Mucosa of gallbladder (tissue), 1 donor: ENCODE results near the gene PLCH2. TPM values are rescaled to one million over a fixed set of nuclear protein-coding genes. Genes with fewer than 3 reads are reported as not detected.

Source experiments
- DNase-seq: peaks from one replicate; pipeline ENCODE4 v3.0.0-alpha.2; 2020; ENCODE audit warnings: low spot score
- total RNA-seq: library from RNA; stranded (reverse); gene quantifications from one replicate; pipeline ENCODE4 v1.2.1, GENCODE V29; 2021
- donor health status: DM: no; HTN: no; CAD: no.

PLCH2 gene
- total RNA-seq, 1 donor from 2014 or later: 8.1 TPM

DNA sequence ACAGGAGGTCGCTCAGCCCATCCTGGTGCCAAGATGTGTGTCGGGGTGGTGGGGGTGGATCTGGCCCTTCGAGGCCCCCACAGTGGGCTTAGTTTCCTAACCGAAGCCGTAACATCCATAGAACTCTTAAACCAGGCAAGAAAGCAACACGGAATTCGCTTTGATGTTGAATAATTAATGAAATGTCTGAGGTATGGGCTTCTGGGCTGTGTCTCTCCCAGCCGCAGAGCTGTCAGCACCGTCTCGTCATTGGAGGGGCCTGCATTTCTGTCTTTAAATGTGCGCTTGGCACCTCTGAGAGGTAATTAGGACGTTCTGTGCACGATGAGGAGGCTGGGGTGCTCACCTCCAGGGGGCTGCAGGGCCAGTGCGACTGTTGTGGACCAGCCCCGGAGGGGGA, 13.3 kb upstream of the PLCH2 start:
- no peak for DNase-seq

DNA sequence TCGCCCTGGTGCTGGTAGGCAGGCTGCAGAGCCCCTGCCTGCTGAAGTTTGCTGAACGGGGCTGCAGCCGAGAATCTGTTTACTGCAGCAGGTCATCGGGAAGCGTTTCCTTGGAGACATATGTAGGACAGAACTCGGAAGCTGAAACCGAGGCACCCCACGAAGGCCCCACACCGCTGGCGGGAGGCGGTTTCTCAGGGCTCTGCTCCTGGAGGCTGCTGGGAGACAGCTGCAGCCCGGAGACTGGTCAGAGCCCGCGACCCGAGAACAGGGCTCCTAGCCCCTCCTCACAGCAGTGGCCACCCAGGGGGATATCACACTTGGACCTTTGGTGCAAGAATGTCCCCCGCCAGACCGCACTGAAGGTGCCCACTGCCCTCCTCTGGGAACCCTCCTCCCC, 12.7 kb upstream of the PLCH2 start:
- no peak for DNase-seq

DNA sequence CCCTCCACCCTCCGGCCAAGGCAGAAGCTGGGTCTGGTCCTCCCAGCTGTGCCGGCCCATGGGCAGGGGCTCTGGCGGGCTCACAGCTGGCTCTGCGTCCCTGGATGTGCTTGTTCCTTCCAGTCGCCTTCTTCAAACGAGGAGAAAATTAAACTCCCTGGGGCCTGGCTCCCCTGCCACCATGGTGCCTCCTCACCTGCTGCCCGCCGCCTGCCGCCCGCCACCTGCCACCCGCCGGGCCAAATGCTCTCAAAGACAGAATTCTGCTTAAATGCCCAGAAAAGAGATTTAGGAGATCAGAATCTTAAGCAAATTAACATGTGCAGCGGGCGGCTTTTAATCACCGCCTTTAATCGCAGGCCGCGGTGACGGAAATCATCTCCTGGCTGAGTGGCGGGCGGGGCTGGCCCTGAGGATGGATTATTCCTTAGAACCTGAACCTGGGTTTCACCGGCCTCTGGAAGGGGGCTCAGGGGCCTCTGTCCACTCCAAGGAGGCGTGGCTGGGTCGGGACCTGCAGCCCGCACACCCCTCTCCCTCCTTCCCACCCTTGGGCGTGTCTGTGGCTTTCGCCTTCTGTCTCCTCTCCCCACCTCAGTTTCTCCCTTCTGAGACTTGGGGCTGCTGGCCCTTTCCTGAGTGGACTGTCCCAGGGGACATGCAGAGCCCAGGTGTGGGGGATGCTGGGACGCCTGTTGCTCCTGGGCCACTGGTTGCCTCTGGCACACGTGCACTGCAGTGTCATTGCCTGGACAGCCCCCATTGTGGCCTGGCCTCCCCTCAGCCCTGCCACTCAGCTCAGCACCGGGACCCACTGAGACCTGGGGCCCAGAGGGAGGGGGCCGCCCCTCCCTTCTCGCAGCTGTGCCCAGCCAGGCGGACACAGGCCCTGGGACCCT, 10.5 kb upstream of the PLCH2 start:
- DNase-seq: no peak

DNA sequence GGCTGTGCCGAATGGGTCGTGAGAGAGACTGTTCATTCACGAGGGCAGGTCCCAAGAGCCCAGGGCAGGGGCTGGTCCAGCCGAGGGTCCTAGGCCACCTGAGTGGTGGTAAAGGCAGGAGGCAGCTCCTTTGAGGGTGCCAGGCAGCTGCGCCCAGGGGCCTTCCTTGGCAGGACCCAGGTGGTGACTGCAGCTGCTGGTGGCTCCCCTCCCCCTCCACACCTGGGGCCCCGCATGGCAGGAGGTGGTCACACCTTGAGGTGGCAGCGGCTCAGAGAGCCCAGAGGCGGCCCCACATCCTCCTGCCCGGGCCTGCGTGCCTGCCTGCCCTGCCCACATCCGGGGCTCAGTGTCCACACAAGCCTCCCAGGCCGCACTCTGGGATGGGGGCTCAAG, 9.8 kb upstream of the PLCH2 start:
- no peak for DNase-seq

- no peak for DNase-seq
These were observed 9.0 kb upstream of the PLCH2 start for GRCh38 chr1:2466958-2467554.

- DNase-seq: peak; percentile 24
These were observed 8.0 kb upstream of the PLCH2 start for GRCh38 chr1:2468041-2468472.

DNA sequence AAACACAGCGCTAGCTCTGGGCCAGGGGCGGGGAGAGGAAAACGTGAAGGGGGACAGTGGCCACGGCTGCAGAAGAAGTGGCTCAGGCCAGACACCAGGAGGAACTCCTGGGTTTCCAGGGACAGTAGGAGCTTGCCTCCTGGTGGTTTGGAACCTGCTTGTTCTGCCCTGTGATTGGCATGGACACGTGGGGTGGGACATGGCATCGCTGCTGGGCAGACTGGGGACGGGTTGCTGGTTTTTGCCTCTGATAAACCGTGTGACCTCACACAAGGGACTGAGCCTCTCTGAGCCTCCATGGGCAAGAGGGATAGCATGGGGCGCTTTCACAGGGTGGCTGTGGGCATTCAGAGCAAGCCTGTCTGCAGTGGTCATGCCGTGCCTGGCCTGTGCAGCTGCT, 7.5 kb upstream of the PLCH2 start:
- no peak for DNase-seq

- DNase-seq: no peak
These were observed 6.8 kb upstream of the PLCH2 start for GRCh38 chr1:2469103-2469940.

DNA sequence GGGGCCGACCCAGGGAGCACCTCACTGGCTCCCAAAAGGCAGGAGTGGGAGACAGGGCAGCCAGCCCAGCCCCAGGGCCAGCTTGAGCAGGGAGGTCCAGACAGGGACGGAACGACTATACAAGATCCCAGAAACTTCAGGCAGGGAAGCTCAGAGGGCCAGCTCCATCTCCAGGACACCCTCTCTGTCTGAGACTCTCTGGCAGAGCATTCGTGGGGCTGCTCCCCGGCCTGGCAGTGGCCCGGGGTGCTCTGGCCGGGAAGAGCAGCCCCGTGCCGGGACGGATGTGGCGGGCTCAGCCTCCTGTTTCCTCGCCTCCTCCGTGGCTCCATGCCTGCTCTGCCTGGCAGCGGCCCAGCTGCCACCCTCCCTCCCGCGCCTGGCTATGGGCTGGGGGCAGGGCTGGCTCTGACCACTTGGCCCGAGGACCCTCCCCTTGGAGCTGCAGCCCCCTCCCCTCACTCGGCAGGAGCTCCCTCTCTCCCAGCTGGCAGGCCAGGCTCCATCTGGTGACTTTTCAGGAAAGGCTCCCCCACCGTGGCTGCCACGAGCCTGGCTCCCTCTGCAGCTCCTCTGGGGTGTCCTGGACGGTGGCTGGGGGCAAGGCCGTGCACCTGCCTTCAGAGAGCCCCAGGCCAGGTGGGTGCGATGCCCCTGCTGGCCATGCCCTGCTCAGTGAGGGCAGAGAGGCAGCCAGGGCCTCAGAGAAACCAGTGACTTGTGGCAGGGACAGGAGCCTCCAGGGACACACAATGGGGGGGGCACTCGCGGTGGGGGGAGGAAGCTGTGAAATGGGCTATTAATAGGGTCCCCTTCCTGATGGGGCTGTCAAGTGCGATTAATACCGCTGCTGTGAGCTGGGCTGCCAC, 5.6 kb upstream of the PLCH2 start:
- no peak for DNase-seq

DNA sequence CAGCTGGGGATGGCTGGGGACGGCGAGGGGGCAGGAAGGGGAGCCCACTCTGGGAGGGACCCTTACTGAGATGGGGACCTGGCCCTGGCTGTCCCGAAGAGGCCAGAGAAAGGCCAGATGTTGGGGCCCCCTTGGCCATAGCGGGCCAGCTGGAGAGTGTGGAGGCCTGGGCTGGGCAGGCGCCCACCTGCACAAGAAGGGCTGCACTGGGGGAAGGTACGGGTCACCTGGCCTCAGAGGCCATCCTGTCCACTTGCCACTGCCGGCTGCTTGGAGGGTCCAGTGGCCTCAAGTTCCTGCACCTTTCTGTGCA, 5.0 kb upstream of the PLCH2 start:
- DNase-seq: no peak

DNA sequence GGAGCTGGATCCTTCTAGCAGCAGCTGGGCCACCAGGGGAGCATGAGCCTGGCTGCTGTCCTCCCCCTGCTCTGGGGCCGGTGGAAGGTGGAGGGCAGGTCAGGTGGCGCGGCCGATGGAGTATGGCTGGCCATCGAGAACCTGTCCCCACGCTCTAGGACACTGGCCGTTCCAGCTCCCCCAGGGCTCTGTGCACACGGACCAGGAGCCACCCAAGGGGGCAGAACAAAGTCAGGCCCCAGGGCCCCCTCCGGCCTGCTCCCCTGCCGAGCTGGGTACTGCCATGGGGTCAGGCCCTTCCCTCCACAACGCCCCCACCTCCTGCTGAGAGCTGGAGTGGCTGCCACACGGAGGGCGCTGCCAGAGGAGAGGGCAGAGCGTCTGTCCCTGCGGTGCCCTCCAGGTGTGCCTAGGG, 4.5 kb upstream of the PLCH2 start:
- no peak for DNase-seq

- no peak for DNase-seq
These were observed 4.0 kb upstream of the PLCH2 start for GRCh38 chr1:2472109-2472508.

DNA sequence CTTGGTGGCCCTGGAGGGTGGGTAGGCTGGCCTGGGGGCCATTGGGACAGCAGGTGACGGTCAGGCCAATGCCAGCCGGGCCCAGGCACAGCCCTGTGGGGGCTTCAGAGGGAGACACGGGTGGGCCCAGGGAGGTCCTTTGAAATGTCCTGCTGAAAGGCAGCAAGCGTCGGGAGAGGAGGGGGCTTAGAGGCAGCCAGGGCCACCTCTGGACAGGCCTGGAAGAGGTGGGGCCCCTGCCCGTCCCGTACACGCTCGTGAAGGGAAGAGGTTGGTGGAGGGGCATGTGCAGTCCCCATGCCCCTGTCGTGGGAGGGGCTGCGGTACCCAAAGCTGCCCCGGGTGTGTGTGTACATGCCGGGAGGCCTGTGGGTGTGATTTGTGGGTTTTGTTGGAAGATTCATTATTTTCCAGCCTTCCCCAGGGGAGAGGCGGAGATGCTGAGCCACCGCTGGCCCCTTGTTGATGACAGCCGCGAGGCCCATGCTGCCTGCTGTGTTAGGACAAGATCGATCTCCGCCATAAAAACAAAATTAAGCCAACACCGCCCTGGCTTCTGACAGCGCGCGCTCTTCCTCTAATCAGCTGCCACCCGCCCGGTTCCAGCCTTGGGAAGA, 3.4 kb upstream of the PLCH2 start:
- DNase-seq: no peak

GRCh38 chr1:2473198-2473597, 2.9 kb upstream of the PLCH2 start:
- DNase-seq: no peak

- no peak for DNase-seq
These were observed 1.8 kb upstream of the PLCH2 start for GRCh38 chr1:2474104-2474844.

DNA sequence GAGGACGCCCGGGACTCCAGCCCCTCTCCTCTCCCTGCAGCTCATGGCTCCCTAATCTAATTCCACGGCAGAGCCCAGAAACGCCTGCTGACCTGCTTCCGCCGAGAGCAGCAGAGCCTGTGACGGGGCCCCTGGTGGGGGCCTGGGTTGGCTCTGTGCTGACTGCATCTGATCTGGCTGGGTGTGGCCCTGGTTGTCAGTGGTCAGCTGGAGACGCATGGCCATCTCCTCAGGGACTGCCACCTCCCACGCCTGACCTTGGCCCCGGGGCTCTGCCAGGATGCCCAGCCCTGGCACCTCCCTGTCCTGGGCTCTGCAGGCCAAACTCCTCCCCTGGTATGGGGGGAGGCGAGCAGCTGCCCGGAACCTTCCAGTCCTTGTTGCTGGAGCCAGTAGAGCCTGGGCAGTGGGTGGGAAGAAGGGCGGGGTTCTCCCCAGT, 1.1 kb upstream of the PLCH2 start:
- no peak for DNase-seq

DNA sequence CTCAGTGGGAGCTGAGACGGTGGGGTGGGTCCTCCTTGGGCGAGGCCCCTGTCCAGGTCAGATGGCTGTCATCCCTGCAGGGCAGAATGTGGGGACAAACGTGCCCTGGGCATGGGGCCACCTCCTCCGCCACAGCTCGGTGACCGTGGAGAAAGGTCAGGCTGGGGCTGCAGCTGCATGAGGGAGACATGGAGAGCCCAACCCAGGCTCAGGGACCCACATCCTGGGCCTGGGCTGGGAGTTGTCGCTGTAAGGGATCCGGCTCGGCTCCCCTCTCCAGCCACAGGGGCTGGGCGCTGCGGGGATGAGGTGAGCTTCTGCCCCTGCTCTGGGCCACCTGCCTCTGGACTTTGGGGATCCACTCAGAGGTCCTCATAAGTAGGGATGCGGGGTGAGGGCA, 518 bp upstream of the PLCH2 start:
- DNase-seq: no peak

GRCh38 chr1:2477309-2477708, 1.2 kb downstream of the PLCH2 start:
- no peak for DNase-seq

DNA sequence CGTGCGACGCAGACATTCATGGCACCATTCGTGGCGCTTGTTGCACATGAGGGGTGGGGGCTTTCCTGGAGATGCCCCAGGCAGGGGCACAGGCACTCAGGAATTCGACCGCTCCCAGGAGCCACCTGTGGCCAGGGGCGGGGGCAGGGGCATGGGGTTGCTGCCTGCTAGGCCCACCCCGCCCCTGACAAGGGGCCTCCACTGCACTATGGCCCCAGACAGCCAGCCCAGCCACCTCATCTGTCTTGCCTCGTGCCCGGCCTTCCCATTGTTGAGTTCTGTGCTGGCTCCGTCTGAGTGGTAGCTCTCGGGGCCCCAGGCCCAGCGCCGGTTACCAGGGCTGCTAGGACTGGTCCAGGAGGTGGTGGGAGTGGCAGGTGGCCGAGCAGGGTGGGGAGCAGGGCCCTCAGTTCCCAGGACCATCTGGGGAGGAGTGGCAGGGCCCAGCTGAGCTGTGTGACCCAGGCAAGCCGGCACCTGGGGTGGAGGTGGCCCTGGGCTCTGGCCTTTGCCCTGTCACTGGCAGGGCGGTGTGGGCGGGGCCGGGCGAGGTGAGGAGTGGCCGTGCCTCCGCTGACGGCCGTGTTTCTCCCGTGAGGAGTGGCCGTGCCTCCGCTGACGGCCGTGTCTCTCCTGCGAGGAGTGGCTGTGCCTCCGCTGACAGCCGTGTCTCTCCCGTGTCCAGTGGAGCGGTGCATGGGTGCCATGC, 1.9 kb downstream of the PLCH2 start:
- no peak for DNase-seq

DNA sequence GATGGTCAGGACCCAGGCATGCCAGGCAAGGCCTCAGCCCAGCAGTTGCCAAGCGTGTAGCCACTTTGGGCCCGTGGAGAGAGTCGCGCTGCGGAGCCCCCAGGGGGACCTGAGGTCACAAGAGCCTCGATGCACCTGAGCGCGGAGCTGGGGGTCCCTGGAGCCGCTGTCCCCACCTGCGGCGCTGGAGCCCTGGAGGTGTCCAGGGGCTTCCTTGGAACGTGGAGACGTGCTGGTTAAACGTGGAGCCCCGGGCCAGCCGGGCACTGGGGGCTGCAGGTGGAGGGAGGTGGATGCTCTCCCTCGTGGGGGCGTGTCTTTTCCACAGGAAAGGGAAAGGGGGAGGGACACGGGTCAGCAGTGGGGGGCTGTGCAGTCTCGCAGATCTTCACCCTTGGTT, 3.1 kb downstream of the PLCH2 start:
- no peak for DNase-seq
